KMS-11 (cell line): ENCODE data around the gene NPAS2.

Source experiments
- H2AFZ ChIP-seq: fragments of 200-600 bp; sonication (generic); 2 replicates; pipeline ENCODE4 v1.6.1; 2016; ENCODE audit warnings: antibody characterized with exemption, mixed run types, low read depth
- H3K27ac ChIP-seq: fragments of 200-600 bp; sonication (generic); 2 replicates; pipeline ENCODE4 v1.6.1; 2016; ENCODE audit warnings: mild to moderate bottlenecking, mixed run types
- H3K27me3 ChIP-seq: fragments of 200-600 bp; sonication (generic); 2 replicates; pipeline ENCODE4 v1.6.1; 2017; ENCODE audit warnings: mild to moderate bottlenecking, low read depth, mixed run types, moderate library complexity; ENCODE audit not compliant: insufficient read depth
- H3K36me3 ChIP-seq: fragments of 200-600 bp; sonication (generic); 2 replicates; pipeline ENCODE4 v1.6.1; 2017; ENCODE audit warnings: mild to moderate bottlenecking, mixed run types; ENCODE audit not compliant: insufficient read depth
- H3K4me1 ChIP-seq: fragments of 200-600 bp; sonication (generic); 2 replicates; pipeline ENCODE4 v1.6.1; 2016; ENCODE audit warnings: mild to moderate bottlenecking, low read depth, mixed run types; ENCODE audit not compliant: poor library complexity, severe bottlenecking
- H3K4me2 ChIP-seq: fragments of 200-600 bp; sonication (generic); 2 replicates; pipeline ENCODE4 v1.7.0; 2016; ENCODE audit warnings: mild to moderate bottlenecking, mixed run types
- H3K4me3 ChIP-seq: fragments of 200-600 bp; sonication (generic); IDR thresholded peaks from 2 replicates; pipeline ENCODE4 v1.6.1; 2017; ENCODE audit warnings: low read depth, low read length, mixed read lengths; ENCODE audit not compliant: insufficient read depth
- H3K79me2 ChIP-seq: fragments of 200-600 bp; sonication (generic); 2 replicates; pipeline ENCODE4 v1.6.1; 2016; ENCODE audit warnings: low read depth, mixed run types; ENCODE audit not compliant: insufficient read depth
- H3K9ac ChIP-seq: fragments of 200-600 bp; sonication (generic); 2 replicates; pipeline ENCODE4 v1.6.1; 2016; ENCODE audit warnings: mild to moderate bottlenecking, mixed run types
- H4K20me1 ChIP-seq: fragments of 200-600 bp; sonication (generic); 2 replicates; pipeline ENCODE4 v1.6.1; 2016; ENCODE audit warnings: mild to moderate bottlenecking, mixed run types; ENCODE audit not compliant: insufficient read depth
- CTCF ChIP-seq: fragments of 200-600 bp; sonication (generic); conservative IDR thresholded peaks from 2 replicates; pipeline ENCODE4 v1.6.1; 2017; ENCODE audit warnings: low read depth, mild to moderate bottlenecking, antibody characterized with exemption, low read length, moderate library complexity, mixed read lengths

The NPAS2 gene

GRCh38 chr2:100954044-100954420, 134.1 kb downstream of the NPAS2 start:
- H3K9ac ChIP-seq, result no peak overlapping the region
- H3K27me3 ChIP-seq, result no peaks in the 10 kb centered on the region
- H3K79me2 ChIP-seq, result no peaks in the 10 kb centered on the region
- TF ChIP-seq CTCF, result no peak
- no peaks in the 10 kb centered on the region for H4K20me1 ChIP-seq
- H2AFZ ChIP-seq, result no peak overlapping the region
- H3K27ac ChIP-seq, result no peak overlapping the region
- H3K4me2 ChIP-seq, result no peak overlapping the region
- H3K36me3 ChIP-seq, result no peaks in the 10 kb centered on the region
- H3K4me1 ChIP-seq, result no peaks in the 10 kb centered on the region
- no peak overlapping the region for H3K4me3 ChIP-seq

- no peak for TF ChIP-seq CTCF
- no peak overlapping the region for H3K9ac ChIP-seq
- no peak overlapping the region for H3K27ac ChIP-seq
- no peak overlapping the region for H2AFZ ChIP-seq
- H3K4me3 ChIP-seq, result no peak overlapping the region
- H4K20me1 ChIP-seq, result no peaks in the 10 kb centered on the region
- no peaks in the 10 kb centered on the region for H3K4me1 ChIP-seq
- H3K4me2 ChIP-seq, result no peak overlapping the region
- no peaks in the 10 kb centered on the region for H3K36me3 ChIP-seq
- H3K27me3 ChIP-seq, result no peaks in the 10 kb centered on the region
- H3K79me2 ChIP-seq, result no peaks in the 10 kb centered on the region
These were observed 135.3 kb downstream of the NPAS2 start for GRCh38 chr2:100955226-100955625.

- H3K4me1 ChIP-seq, result no peaks in the 10 kb centered on the region
- H4K20me1 ChIP-seq, result no peaks in the 10 kb centered on the region
- no peaks in the 10 kb centered on the region for H3K79me2 ChIP-seq
- H3K36me3 ChIP-seq, result no peaks in the 10 kb centered on the region
- TF ChIP-seq CTCF, result no peak
- H3K4me3 ChIP-seq, result no peak overlapping the region
- no peak overlapping the region for H3K4me2 ChIP-seq
- H3K9ac ChIP-seq, result no peak overlapping the region
- no peak overlapping the region for H2AFZ ChIP-seq
- H3K27me3 ChIP-seq, result no peaks in the 10 kb centered on the region
- no peak overlapping the region for H3K27ac ChIP-seq
These were observed 136.1 kb downstream of the NPAS2 start for GRCh38 chr2:100956081-100956480.

- TF ChIP-seq CTCF, result no peak
- no peak overlapping the region for H3K4me3 ChIP-seq
- H3K4me2 ChIP-seq, result no peak overlapping the region
- H3K36me3 ChIP-seq, result no peaks in the 10 kb centered on the region
- H2AFZ ChIP-seq, result no peak overlapping the region
- no peaks in the 10 kb centered on the region for H3K27me3 ChIP-seq
- H4K20me1 ChIP-seq, result no peaks in the 10 kb centered on the region
- no peaks in the 10 kb centered on the region for H3K4me1 ChIP-seq
- no peaks in the 10 kb centered on the region for H3K79me2 ChIP-seq
- H3K9ac ChIP-seq, result no peak overlapping the region
- no peak overlapping the region for H3K27ac ChIP-seq
These were observed 138.2 kb downstream of the NPAS2 start for GRCh38 chr2:100957996-100958653.
